Keratinocyte (primary cell): ENCODE results near the gene DIP2B. TPM values are rescaled to one million over a fixed set of nuclear protein-coding genes. Genes with fewer than 3 reads are reported as not detected.

ENCODE experiments used
- DNase-seq: peaks from one replicate; pipeline ENCODE4 v3.0.0-alpha.2; 2011; ENCODE audit warnings: low read depth, missing footprints, low spot score
- FAIRE-seq: peaks from 2 replicates; lab custom pipeline; 2011; peaks lifted over from hg19 to GRCh38; lab: Jason Lieb, UNC
- H2AFZ ChIP-seq: 2 replicates; pipeline ENCODE4 v1.6.0; 2012; ENCODE audit warnings: low read length, control low read depth, inconsistent platforms; ENCODE audit not compliant: control insufficient read depth
- H3K27ac ChIP-seq: 2 replicates; pipeline ENCODE4 v1.5.1; 2011; ENCODE audit warnings: low read length; ENCODE audit not compliant: control insufficient read depth, insufficient read depth
- H3K27me3 ChIP-seq: 3 replicates; pipeline ENCODE4 v1.6.0; 2011; ENCODE audit warnings: low read length; ENCODE audit not compliant: control insufficient read depth, insufficient read depth; ENCODE audit errors: extremely low read depth
- H3K36me3 ChIP-seq, 2 experiments: 2 replicates in 1 of 2; 3 replicates in 1 of 2; pipeline ENCODE4 v1.5.1; 2011; ENCODE audit warnings: low read length in 2 of 2, mild to moderate bottlenecking in 1 of 2; ENCODE audit not compliant: control insufficient read depth in 2 of 2, insufficient read depth in 2 of 2; ENCODE audit errors: extremely low read depth in 1 of 2
- H3K4me1 ChIP-seq: 3 replicates; pipeline ENCODE4 v1.5.1; 2011; ENCODE audit warnings: low read length; ENCODE audit not compliant: control insufficient read depth, insufficient read depth; ENCODE audit errors: extremely low read depth
- H3K4me2 ChIP-seq: 3 replicates; pipeline ENCODE4 v1.6.0; 2011; ENCODE audit warnings: low read depth, low read length; ENCODE audit not compliant: control insufficient read depth, insufficient read depth; ENCODE audit errors: extremely low read depth
- H3K4me3 ChIP-seq, 3 experiments: fragments of 200-600 bp in 1 of 3; sonication (generic) in 1 of 3; 2 replicates in 2 of 3; 3 replicates in 1 of 3; pipeline ENCODE4 v1.5.1; 2011 to 2016; ENCODE audit warnings: low read length in 3 of 3, mild to moderate bottlenecking in 3 of 3, control low read depth in 2 of 3, inconsistent platforms in 1 of 3, low read depth in 1 of 3, mixed read lengths in 1 of 3, mixed run types in 1 of 3, moderate library complexity in 1 of 3; ENCODE audit not compliant: control insufficient read depth in 2 of 3, insufficient read depth in 2 of 3; ENCODE audit errors: extremely low read depth in 1 of 3
- H3K79me2 ChIP-seq: 2 replicates; pipeline ENCODE4 v1.6.0; 2012; ENCODE audit warnings: low read length; ENCODE audit not compliant: control insufficient read depth, insufficient read depth
- H3K9ac ChIP-seq: 3 replicates; pipeline ENCODE4 v1.6.0; 2011; ENCODE audit warnings: low read length; ENCODE audit not compliant: control insufficient read depth, insufficient read depth; ENCODE audit errors: extremely low read depth
- H3K9me1 ChIP-seq: 3 replicates; pipeline ENCODE4 v1.6.0; 2011; ENCODE audit warnings: low read length; ENCODE audit not compliant: control insufficient read depth, insufficient read depth; ENCODE audit errors: extremely low read depth
- H3K9me3 ChIP-seq: 2 replicates; pipeline ENCODE4 v1.5.1; 2012; ENCODE audit warnings: low read depth, low read length; ENCODE audit not compliant: control insufficient read depth
- H4K20me1 ChIP-seq: 3 replicates; pipeline ENCODE4 v1.6.0; 2011; ENCODE audit warnings: low read length; ENCODE audit not compliant: control insufficient read depth, insufficient read depth; ENCODE audit errors: extremely low read depth
- EZH2 ChIP-seq: IDR thresholded peaks from one replicate; pipeline ENCODE4 v1.6.1; 2012; ENCODE audit warnings: inconsistent platforms, mild to moderate bottlenecking, low read length, moderate library complexity
- dilution Hi-C: fragments of 300-500 bp; cut with MboI; formaldehyde crosslinking; loops from one replicate; pipeline ENCODE4 v1.7.0; 2020; ENCODE audit warnings: low sequenced_read_pairs; ENCODE audit not compliant: extremely low pct_ligation_motif_present
- polyA plus RNA-seq, 5 experiments: library from polyadenylated mRNA; depleted of rRNA in 3 of 5; stranded (reverse) in 3 of 5; stranded (forward) in 1 of 5; unstranded in 1 of 5; fragments of >200 nt; gene quantifications; 1 replicate in 1 of 5; 2 replicates in 3 of 5; 3 replicates in 1 of 5; pipeline versions ENCODE4 v1.2.1 to v1.2.3, GENCODE V29; 2011 to 2012; ENCODE audit warnings: missing spikeins in 2 of 5, low read depth in 1 of 5, low replicate concordance in 1 of 5
- TF ChIP-seq, protein P1 (sequence below), 3 experiments: IDR thresholded peaks in 1 of 3; conservative IDR thresholded peaks in 1 of 3; optimal IDR thresholded peaks in 1 of 3; 2 replicates in 2 of 3; 3 replicates in 1 of 3; pipeline versions ENCODE3 to v1.5.1; 2011; ENCODE audit warnings: low read length in 3 of 3, mild to moderate bottlenecking in 3 of 3, moderate library complexity in 2 of 3, control low read depth in 1 of 3, inconsistent platforms in 1 of 3; ENCODE audit not compliant: insufficient read depth in 2 of 3; ENCODE audit errors: extremely low read depth in 1 of 3

Gene DIP2B
- polyA plus RNA-seq, 1 donor (not counting 4 experiments of a cell fraction or from before 2014, with no cell fraction given) = 30.2 TPM

DNA sequence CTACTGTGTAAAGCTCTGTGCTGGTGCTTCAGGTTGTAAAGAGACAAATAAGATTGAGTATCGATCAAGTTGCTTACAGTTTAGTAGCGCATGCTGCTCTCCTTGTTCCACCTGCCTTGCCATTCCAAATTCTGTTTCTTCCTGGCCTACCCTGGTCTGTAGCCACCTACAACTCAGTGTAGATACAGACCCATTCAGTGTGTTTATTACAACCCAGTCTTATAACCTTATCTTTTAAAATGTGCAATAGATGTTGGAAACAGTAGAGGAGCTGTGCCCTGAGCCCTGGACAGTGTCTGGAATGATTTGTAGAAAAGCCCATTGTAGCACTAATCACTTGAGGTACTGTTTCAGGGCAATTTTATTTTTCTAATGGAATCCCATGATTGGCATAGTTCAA lies 68.5 kb downstream of the DIP2B start:
- no peak for TF ChIP-seq EZH2
- TF ChIP-seq, protein P1, sequence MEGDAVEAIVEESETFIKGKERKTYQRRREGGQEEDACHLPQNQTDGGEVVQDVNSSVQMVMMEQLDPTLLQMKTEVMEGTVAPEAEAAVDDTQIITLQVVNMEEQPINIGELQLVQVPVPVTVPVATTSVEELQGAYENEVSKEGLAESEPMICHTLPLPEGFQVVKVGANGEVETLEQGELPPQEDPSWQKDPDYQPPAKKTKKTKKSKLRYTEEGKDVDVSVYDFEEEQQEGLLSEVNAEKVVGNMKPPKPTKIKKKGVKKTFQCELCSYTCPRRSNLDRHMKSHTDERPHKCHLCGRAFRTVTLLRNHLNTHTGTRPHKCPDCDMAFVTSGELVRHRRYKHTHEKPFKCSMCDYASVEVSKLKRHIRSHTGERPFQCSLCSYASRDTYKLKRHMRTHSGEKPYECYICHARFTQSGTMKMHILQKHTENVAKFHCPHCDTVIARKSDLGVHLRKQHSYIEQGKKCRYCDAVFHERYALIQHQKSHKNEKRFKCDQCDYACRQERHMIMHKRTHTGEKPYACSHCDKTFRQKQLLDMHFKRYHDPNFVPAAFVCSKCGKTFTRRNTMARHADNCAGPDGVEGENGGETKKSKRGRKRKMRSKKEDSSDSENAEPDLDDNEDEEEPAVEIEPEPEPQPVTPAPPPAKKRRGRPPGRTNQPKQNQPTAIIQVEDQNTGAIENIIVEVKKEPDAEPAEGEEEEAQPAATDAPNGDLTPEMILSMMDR (optimal IDR thresholded peaks at IDR 0.05 in 1 of 3, IDR thresholded peaks at IDR 0.05 in 1 of 3, conservative IDR thresholded peaks at IDR 0.05 in 1 of 3; ENCODE audit: extremely low read depth in 1 of 3, insufficient read depth in 2 of 3, low read length in 3 of 3) = no peak
- Histone ChIP-seq H3K27ac (peak overlapping the region; percentile 45), H3K9me1 (no peaks in the 10 kb centered on the region), H3K4me2 (peak overlapping the region; percentile 53), H3K79me2 (peaks cover 73% of the 10 kb centered on the region), H4K20me1 (no peaks in the 10 kb centered on the region), H3K36me3 (no peaks in the 10 kb centered on the region), H3K4me3 (no peak overlapping the region), H3K9ac (no peak overlapping the region), H3K4me1 (peaks cover 46% of the 10 kb centered on the region), H2AFZ (no peak overlapping the region), H3K27me3 (no peaks in the 10 kb centered on the region), H3K9me3 (no peaks in the 10 kb centered on the region)
- DNase-seq (no peak), FAIRE-seq (no peak)
- dilution Hi-C loops = no loop called here

DNA sequence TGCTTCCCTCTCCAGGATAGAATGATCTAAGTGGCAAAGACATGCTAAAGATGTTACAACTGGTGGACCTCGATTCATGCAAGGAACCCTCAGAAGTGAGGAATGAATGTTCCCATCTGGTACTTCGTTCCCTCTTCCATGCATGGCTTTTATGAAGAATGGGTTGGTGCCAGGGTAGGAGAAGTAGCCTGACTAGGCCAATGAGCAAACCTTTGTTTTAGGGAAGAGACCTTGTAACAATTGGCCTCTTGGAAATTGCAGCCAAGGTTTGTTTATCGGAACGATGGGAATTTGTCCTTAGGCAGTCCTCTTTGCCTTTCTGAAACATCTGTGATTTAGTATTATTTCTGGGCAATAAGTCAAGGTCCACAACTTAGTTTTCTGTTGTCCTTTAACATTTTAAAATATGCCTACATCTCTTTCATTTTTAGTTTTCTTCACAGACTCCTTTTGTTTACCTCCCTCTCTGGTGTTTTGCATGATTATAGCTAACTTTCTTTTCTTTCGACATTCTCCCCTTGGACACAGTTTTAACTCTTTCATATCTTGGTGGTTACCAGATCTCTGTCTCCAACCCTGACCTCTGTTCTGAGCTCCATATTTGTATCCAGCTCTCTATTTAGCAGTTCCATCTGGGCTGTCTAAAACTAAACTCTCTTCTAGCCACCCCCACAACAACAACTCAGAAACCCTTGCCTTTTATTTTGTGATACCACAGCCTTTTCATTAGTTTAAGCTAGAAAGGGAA lies 70.0 kb downstream of the DIP2B start:
- no peak for DNase-seq
- no peak overlapping the region for H3K9ac ChIP-seq
- H3K4me2 ChIP-seq = peak overlapping the region; percentile 3
- peaks cover 69% of the 10 kb centered on the region for H3K79me2 ChIP-seq
- H3K4me1 ChIP-seq = peaks cover 35% of the 10 kb centered on the region
- no peaks in the 10 kb centered on the region for H3K27me3 ChIP-seq
- no peak for FAIRE-seq
- no peak overlapping the region for H3K27ac ChIP-seq
- no peak overlapping the region for H3K4me3 ChIP-seq
- no peaks in the 10 kb centered on the region for H3K36me3 ChIP-seq
- no peaks in the 10 kb centered on the region for H3K9me3 ChIP-seq
- H4K20me1 ChIP-seq = no peaks in the 10 kb centered on the region
- no peak for TF ChIP-seq EZH2
- TF ChIP-seq, protein P1 (optimal IDR thresholded peaks at IDR 0.05 in 1 of 3, IDR thresholded peaks at IDR 0.05 in 1 of 3, conservative IDR thresholded peaks at IDR 0.05 in 1 of 3; ENCODE audit: extremely low read depth in 1 of 3, insufficient read depth in 2 of 3, low read length in 3 of 3) = no peak
- no peaks in the 10 kb centered on the region for H3K9me1 ChIP-seq
- no peak overlapping the region for H2AFZ ChIP-seq
- dilution Hi-C loops = no loop called here
